ENCODE data around the gene POLA2. TPM values are rescaled to one million over a fixed set of nuclear protein-coding genes. Genes with fewer than 3 reads are reported as not detected.

The POLA2 gene
- total RNA-seq, 2 donors from 2014 or later: 5.6 to 13.5 TPM

- ATAC-seq (ENCODE audit: insufficient number of reproducible peaks, low FRiP score, low read depth): no peak
- Histone ChIP-seq H3K9me3 (no peaks in the 10 kb centered on the region), H3K27ac (no peak overlapping the region), H3K4me3 (no peak overlapping the region), H3K4me1 (ENCODE audit: control insufficient read depth in 1 of 2, low read depth in 2 of 2) (no peaks in the 10 kb centered on the region), H3K27me3 (replicated peaks; ENCODE audit: insufficient read depth) (no peaks in the 10 kb centered on the region), H3K36me3 (peaks cover 13% of the 10 kb centered on the region)
- no peak for TF ChIP-seq CTCF (IDR thresholded peaks at IDR 0.05)
- no peak for DNase-seq (ENCODE audit: low spot score)
Observed at GRCh38 chr11:65215441-65216076, 46.2 kb upstream of the POLA2 start.

- H3K9me3 ChIP-seq: no peaks in the 10 kb centered on the region
- no peaks in the 10 kb centered on the region for H3K27me3 ChIP-seq (replicated peaks; ENCODE audit: insufficient read depth)
- no peak for TF ChIP-seq CTCF (IDR thresholded peaks at IDR 0.05)
- no peaks in the 10 kb centered on the region for H3K4me1 ChIP-seq (ENCODE audit: control insufficient read depth in 1 of 2, low read depth in 2 of 2)
- ATAC-seq (ENCODE audit: insufficient number of reproducible peaks, low FRiP score, low read depth) (no peak), DNase-seq (ENCODE audit: low spot score) (no peak)
- peaks cover under 1% of the 10 kb centered on the region for H3K36me3 ChIP-seq
- H3K27ac ChIP-seq: no peak overlapping the region
- no peak overlapping the region for H3K4me3 ChIP-seq
Observed at GRCh38 chr11:65216830-65217229, 44.9 kb upstream of the POLA2 start.

GRCh38 chr11:65217441-65218423 is 44.0 kb upstream of the POLA2 start:
- DNase-seq (ENCODE audit: low spot score): no peak
- no peak for TF ChIP-seq CTCF (IDR thresholded peaks at IDR 0.05)

GRCh38 chr11:65218446-65218845 is 43.3 kb upstream of the POLA2 start:
- Histone ChIP-seq H3K27ac (no peak overlapping the region), H3K4me1 (ENCODE audit: control insufficient read depth in 1 of 2, low read depth in 2 of 2) (no peaks in the 10 kb centered on the region), H3K27me3 (replicated peaks; ENCODE audit: insufficient read depth) (no peaks in the 10 kb centered on the region), H3K4me3 (no peak overlapping the region), H3K36me3 (no peaks in the 10 kb centered on the region), H3K9me3 (no peaks in the 10 kb centered on the region)
- no peak for DNase-seq (ENCODE audit: low spot score)
- no peak for TF ChIP-seq CTCF (IDR thresholded peaks at IDR 0.05)
- ATAC-seq (ENCODE audit: insufficient number of reproducible peaks, low FRiP score, low read depth): no peak

More at GRCh38 chr11:65217441-65218423, 44.0 kb upstream of the POLA2 start:
- no peaks in the 10 kb centered on the region for H3K9me3 ChIP-seq
- no peaks in the 10 kb centered on the region for H3K4me1 ChIP-seq (ENCODE audit: control insufficient read depth in 1 of 2, low read depth in 2 of 2)
- no peak overlapping the region for H3K27ac ChIP-seq
- no peaks in the 10 kb centered on the region for H3K27me3 ChIP-seq (replicated peaks; ENCODE audit: insufficient read depth)
- no peak for ATAC-seq (ENCODE audit: insufficient number of reproducible peaks, low FRiP score, low read depth)
- no peaks in the 10 kb centered on the region for H3K36me3 ChIP-seq
- H3K4me3 ChIP-seq: no peak overlapping the region

GRCh38 chr11:65219930-65220213 is 41.9 kb upstream of the POLA2 start:
- no peak for DNase-seq (ENCODE audit: low spot score)
- Histone ChIP-seq H3K4me3 (no peak overlapping the region), H3K36me3 (no peaks in the 10 kb centered on the region), H3K27me3 (replicated peaks; ENCODE audit: insufficient read depth) (no peaks in the 10 kb centered on the region), H3K9me3 (no peaks in the 10 kb centered on the region), H3K27ac (no peak overlapping the region), H3K4me1 (ENCODE audit: control insufficient read depth in 1 of 2, low read depth in 2 of 2) (peaks cover 0 to 2% of the 10 kb centered on the region in 2 donors)
- ATAC-seq (ENCODE audit: insufficient number of reproducible peaks, low FRiP score, low read depth): no peak
- no peak for TF ChIP-seq CTCF (IDR thresholded peaks at IDR 0.05)

All from thoracic aorta (tissue), 2 donors.